ENCODE measurements around the gene SCAPER.
"Not testable (repeated sequence)": the region's sequence is repeated elsewhere in the genome, so short reads cannot be mapped to it uniquely, and the experiment has no call there.

SCAPER gene

DNA sequence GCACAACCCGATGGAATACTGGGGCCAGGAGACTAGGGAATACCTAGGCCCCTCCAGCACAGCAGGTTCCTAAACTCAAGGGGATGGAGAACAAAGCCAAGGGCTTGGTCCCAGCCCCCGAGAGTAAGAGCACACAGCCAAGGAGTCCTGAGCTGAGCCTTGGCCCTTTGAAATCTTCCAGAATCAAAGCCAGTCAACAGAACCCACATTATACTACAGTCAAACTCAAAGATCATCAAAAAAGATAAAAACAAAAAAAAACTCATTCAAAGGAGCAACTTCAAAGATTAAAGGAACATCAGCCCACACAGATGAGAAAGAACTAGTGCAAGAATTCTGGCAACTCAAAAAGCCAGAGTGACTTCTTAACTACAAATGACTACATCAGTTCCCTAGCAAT is 351.6 kb downstream of the SCAPER start:
- no peak for DNase-seq

DNA sequence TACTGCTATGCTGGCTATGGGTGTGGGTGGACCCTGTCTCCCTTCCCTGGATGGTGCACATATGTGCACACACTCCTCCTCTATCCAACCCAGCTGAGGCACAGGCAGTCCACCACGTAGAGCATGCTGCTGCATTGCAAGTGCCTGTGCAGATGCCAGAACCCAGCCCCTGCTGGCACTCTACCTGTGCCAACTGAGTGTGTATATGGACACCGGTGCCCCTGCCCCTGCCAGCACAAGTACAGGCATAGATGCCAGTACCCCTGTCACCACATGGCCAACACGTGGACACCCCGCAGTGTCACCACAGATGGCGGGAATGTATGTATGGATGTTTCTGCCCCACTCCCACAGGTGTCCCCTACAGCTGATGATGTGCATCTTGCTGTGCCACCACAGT is 352.0 kb downstream of the SCAPER start:
- DNase-seq: no peak

DNA sequence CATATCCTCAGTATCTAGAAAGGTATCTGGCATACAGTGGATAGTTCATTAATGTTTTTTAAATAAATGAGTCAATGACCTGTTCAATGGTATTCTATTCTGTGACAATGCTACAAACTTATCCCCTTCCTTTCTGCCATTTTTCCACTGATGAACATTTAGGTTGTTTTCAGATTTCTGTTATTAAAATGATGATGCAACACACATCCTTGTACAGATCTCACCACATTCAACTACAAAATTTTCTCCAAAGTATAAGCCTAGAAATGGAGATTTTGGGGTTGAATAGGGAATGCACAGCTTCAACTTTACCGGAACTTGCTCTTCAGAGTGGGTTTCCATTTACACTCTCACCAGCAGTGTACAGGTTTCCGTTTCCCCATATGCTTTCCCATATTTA is 358.3 kb downstream of the SCAPER start:
- no peak for DNase-seq

DNA sequence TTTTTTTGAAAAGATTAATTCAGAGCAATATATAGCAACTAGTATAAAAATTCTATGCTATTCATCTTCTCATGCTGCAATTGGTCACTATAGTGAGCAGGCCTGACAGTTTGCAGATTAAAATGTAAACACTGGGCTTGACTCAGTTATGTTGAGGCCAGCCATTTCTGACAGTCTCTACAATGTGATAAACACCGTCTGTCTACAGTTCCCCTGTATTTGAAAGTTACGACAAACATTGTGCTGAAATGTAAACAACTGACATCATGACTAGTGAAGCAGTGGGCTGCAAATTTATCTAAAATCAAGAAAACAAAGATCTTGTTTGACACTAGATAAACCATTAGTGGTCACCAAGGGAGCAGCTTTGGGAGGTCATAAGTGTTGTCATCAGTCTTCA is 371.1 kb downstream of the SCAPER start:
- no peak for DNase-seq

DNA sequence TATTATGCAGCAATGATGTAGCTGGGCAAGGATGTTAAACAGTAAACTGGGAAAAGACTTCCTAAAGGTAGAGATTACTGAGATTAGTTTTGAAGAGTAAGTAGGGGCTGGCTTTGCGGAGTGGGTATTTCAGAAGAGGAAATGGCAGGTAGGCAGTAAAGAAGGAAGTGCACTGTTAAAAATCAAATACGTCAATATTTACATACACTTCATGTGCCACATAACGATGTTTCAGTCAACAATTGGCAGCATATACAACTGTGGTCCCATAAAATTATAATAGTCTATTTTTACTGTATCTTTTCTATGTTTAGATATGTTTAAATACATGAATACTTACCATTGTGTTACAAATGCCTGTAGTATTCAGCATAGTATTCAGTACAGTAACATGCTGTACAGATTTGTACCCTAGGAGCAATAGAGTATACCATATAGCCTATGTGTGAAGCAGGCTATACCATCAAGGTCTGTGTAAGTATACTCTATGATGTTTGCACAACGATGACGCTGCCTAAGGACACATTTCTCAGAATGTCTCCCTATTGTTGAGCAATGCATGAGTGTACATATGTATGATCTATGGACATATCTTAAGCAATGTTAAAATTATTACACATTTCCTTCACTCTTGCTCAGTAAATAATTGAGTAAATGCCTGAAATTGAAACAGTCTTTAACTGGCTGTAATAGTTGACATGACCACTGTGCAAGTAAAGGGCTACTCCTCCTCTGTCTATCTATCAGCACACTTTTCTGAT is 371.9 kb downstream of the SCAPER start:
- DNase-seq: no peak

DNA sequence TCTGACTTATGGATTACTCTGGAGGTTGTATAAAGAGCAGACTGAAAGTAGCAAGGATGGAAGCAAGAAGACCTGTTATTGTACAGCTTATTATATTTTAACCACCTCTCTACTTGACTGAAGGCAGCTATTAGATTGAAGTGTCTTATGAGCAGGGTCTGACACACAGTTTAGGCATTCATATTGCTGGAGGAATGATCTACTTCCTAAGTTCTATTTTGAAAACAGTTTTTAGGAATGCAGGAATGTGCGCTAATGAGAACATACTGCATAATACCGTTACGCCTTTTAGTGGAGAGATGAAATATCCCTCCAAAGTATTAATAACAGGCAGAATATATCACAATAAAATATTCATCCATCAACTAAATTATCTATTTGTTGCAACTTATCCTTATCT is 375.2 kb downstream of the SCAPER start:
- no peak for DNase-seq

DNA sequence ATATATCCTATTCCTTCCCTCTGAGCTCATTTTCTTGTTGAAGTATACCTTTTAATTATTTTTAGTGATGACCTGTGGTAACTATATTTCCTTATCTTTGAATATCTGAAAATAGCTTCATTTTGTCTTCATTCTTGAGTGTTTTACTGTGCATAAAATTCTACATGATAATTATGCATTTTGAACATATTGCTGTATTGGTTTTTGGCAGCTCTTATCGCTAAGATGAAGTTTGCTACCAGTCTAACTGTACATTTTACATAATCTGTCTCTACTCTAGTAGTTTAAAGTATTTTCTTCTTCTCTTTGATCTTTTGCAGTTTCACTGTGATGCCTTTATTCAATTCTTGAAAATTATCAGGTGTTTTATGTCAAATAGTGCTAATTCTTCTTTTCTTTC is 379.0 kb downstream of the SCAPER start:
- DNase-seq: no peak

DNA sequence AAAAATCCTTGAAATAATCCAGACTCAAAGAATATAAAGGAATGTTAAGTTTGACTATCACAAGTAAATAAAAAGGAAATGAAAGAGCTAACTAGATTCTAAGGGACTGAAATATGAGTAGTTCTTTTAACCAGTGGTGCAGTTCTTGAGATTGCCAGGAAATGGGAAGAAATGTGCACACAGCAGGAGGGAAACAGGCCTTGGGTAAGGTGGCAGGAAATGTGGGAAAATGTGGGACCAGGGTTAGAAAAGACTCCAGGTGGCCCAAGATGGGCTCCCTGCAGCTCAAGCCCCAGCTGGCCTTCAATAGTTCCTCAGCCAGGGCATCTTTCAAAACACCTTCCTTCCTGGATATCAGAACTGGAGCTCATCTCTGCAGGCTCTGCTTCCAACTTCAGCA is 387.2 kb downstream of the SCAPER start:
- DNase-seq: no peak

DNA sequence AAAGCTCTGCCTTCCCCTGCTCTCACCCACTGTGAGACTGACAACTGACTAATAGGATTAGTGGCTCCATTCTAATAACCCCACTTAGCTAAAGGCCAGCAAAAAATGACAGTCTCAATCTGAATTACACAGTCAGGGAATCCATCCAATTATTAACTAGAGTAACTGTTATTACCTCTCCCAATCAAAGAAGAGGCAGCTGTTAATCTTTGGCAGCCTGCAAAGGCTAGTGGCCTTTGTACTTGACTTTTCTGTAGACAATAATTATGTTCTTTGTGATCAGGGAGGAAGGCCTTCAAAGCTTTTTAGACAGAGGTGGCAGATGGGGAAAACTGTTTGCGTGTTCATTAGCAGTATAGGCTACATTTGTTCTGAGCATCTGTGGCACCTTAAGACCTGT is 390.9 kb downstream of the SCAPER start:
- no peak for DNase-seq

DNA sequence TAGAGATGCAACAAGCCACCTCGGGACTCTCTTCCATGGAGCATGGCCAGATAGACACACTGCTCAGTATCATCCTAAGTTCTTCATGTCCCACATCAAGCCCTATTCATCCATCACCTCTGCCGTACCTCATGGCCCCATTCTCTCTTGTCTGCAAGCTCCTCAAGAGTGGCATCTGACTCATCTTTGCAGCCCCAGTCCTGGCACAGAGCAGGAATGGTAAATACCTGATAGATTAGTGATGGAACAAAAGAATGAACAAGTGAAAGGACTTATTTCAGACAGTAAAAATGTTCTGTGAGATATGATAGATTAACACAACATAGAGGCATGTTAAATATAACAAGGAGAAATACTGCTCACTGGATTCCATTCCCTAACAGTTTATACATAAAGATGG is 392.2 kb downstream of the SCAPER start:
- no peak for DNase-seq

DNA sequence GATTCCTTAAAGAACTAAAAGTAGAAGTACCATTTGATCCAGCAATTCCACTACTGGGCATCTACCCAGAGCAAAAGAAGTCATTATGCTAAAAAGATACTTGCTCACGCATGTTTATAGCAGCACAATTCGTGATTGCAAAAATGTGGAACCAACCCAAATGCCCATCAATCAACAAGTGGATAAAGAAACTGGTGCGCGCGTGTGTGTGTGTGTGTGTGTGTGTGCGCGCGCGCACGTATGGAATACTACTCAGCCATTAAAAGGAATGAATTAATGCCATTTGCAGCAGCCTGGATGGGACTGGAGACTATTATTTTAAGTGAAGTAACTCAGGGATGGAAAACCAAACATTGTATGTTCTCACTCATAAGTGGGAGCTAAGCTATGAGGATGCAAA is 394.5 kb downstream of the SCAPER start:
- not testable (repeated sequence) for DNase-seq

DNA sequence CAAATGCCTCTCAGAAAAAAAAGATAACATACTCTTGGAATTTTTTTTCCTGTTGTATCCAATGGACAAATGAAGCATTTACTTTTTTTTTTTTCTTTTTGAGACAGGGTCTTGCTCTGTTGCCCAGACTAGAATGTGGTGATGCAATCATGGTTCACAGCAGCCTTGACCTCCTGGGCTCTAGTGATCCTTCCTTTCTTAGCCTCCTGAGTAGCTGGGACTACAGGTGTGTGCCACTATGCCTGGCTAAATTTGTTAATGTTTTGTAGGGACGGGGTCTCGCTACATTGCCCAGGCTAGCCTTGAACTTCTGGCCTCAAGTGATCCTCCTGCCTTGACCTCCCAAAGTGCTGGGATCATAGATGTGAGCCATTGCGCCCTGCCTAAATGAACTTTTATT is 401.3 kb downstream of the SCAPER start:
- no peak for DNase-seq

DNA sequence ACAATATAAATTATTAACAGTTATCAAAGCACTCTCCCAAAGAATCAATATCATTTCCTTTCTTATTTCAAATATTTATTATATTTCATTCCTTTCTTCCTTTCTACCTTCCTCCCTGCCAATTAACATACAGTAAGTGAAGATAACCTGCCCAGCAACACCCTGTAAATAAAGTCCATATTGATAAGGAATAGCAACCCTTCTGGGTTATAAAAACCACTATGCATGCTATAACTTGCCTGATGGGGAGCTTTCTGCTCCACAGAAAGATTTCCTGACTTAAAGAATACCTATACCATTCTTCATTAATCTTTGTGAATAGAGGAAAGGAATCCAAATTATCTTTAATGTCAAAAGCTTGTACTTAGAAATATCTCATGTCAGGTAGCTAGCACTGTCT is 402.0 kb downstream of the SCAPER start:
- no peak for DNase-seq

DNA sequence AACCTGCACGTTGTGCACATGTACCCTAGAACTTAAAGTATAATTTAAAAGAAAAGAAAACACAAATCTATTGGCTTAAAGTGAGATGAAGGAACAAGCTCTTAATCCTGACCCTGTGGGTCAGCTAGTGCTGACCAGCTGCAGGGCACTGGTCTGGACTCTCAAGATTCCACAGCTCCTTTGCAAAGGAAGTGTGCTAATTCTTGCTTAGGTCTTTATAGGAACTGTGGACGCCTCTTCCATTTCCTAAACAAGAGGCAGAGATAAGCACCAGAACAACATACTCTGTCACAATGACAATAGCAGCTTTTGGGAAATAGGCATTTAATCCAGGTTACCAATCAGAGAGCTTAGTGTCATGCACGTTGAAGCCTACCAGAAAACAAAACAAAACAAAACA is 402.5 kb downstream of the SCAPER start:
- DNase-seq: no peak

DNA sequence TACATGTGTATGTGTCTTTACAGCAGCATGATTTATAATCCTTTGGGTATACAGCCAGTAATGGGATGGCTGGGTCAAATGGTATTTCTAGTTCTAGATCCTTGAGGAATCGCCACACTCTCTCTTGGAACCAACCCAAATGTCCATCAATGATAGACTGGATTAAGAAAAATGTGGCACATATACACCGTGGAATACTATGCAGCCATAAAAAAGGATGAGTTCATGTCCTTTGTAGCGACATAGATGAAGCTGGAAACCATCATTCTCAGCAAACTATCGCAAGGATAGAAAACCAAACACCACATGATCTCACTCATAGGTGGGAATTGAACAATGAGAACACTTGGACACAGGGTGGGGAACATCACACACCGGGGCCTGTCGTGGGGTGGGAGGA is 403.0 kb downstream of the SCAPER start:
- DNase-seq: not testable (repeated sequence)

DNA sequence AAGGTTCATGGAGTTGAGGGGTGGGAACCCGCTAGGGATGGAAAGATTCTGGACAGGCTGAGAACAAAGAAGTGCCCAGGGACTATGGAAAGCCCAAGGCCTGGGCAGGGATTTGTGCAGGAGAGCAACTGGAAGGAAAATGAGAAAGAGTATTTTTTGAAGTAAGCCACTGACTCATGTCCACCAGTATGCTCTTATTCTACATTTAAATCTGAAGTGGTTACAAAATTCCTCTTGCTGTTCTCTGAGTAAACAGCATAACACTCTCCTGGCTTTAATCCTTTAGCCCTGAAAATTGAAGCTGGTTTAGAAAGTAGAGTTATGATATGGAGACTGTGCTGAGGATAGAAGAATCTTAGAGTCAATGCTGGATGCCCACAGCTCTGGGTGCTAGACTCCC is 403.4 kb downstream of the SCAPER start:
- DNase-seq: no peak

DNA sequence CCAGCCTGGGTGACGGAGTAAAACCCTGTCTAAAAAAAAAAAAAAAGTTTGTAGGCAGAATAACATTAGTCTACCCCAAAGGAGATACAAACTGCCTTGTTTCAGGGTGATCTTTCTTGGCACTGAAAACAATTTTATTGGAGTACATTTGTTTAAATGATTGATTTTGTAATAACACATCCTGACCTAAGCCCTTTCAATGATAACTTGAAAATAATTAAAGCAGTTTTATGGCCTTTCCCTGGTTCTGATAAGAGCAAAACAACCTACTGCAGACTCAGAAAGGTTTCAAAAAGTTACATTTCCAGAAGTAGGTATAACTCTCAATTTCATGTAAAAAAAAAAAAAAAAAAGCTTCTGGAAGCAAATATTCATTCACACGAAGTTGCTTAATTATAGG is 404.1 kb downstream of the SCAPER start:
- no peak for DNase-seq

DNA sequence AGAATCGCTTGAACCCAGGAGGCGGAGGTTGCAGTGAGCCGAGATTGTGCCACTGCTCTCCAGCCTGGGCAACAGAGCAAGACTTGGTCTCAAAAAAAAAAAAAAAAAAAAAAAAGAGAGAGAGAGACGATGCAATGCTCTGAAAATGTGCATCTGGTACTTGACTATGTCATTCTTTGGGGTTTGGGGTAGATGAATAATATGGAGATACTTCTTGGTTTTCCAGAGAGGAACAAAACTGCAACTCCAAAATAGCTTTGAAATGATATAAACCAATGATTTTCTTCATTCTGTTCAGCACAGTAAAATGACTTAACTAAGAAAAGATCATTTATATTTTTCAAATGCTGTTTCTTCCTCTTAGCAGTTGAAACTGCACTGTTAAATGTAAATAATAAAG is 409.7 kb downstream of the SCAPER start:
- no peak for DNase-seq

DNA sequence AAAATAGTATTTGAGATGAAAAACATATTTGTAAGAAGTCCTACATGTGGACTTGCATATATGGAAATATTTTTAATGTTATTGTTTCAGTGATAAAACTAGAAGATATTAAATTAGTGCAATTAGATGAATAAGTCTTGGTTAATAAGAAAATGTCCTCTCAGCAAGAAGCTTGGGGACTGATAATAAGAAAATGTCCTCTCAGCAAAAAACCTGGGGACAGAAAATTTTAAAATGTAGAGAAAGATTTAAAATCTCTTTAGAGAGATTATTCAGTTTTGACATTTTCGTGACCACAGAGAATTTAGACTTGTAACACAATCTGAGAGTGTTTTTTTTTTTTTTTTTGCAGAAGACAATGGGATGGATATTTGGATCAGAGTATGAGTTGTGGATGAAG is 412.6 kb downstream of the SCAPER start:
- no peak for DNase-seq

DNA sequence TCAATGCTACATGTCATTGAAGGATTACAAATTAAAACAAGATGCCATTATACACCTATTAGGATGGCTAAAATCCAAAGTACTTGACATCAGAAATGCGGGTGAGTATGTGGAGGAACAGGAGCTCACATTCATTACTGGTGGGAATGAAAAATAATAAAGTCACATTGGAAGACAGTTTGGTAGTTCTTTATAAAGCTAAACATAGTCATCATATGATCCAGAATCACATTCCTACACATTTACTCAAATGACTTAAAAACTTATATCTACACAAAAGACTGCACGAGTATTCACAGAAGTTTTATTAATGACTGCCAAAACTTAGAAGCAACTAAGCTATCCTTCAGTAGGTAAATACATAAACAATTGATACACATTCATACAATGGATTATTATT is 421.4 kb downstream of the SCAPER start:
- no peak for DNase-seq

DNA sequence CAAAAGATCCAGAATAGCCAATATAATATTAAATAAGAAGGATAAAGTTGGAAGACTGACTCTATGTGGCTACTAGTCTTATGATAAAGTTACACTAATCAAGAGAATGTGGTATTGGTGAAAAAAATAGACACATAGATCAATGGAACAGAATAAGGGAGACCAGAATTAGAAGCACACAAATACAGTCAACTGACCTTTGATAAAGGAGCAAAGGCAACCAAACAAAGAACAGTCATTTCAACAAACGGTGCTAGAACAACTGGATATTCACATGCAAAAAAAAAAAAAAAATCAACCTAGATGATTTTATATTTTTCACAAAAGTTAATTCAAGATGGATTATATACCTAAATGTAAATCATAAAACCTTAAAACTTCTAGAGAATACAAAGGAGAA is 422.1 kb downstream of the SCAPER start:
- no peak for DNase-seq

DNA sequence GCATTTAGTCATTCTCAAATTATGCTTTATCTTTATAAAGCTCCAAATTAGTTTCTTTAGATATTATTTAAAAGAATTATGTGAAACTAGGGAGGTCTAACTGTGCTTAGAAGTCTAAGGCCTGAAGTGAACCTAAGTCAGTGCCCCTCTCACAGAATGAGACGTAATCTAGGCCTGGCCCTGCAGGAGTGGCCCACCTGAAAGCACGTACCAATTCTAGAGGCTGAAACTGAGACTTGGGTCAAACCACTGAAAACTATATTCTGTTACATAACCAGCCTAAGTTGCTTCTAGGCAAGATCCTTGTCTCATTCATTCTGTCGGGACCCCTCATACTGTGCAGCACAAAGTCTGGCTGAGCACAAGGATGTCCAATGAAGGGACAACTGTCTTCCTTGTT is 424.9 kb downstream of the SCAPER start:
- no peak for DNase-seq

DNA sequence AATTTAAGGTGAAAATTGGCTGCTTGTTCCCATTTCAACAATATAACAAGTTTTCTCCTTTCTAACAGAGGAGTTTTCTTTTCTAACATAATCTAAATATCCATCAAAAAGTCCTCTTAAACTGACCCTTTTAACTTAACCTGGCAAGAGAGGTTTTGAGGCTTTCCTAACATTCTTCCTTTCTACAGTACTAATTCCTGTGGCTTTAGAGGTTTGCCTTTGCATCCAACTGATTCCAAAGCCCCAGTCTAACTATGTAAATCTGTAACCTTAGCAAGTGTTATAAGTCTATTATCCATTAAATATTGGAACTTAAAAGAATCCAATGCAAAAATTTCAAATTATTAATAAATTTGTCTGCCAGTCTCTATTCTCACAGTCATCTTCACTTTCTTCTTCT is 434.4 kb downstream of the SCAPER start:
- no peak for DNase-seq

DNA sequence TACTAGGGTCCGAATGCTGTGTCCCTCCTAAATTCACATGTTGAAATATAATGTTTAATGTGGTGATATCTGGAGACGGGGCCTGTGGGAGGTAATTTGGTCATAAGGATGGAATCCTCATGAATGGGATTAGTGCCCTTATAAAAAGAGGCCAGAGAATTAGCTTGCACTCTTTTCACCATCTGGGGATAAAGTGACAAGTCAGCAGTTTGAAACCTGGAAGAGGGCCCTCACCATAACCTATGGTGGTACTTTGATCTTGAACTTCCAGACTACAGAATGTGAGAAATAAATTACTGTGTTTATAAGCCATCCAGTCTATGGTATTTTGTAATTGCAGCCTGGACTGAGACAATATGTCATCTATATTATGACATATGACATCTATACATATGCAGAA is 436.4 kb downstream of the SCAPER start:
- DNase-seq: no peak

DNA sequence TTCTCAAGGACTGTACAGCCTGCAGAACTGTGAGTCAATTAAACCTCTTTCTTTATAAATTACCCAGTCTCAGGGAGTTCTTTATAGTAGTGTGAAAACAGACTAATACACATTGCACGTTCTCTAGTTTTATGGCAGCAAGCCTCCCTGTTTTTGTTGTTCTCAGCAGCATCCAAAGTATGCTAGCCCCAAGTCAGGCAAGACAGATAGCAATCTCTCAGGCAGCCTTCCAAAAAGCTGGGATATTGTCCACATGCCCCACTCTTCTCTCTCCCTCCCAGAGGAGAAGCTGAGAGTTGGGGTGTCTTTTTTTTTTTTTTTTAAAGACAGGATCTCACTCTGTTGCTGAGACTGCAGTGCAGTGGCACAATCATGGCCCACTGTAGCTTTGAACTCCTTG is 438.0 kb downstream of the SCAPER start:
- DNase-seq: no peak

DNA sequence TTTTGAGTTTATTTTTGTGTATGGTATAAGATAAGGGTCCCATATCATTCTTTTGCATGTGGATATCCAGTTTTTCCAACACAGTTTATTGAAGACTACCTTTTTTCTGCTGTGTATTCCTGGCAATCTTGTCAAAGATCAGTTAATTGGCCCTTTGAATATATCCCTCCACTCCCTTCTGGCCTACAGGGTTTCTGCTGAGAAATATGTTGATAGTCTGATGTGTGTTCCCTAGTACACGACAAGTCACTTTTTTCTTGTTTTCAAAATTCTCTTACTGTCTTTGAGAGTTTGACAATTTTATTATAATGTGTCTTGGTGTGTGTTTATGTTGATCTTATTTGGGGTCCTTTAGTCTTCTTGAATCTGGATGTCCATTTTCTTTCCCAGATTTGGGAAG is 439.4 kb downstream of the SCAPER start:
- no peak for DNase-seq

Data from stimulated activated CD8-positive, alpha-beta memory T cell treated with anti-CD3 and anti-CD28 coated beads, Interleukin-4, amount 100 ng/mL, for 48 hours (primary cell).